NCI-H82 treated with DMSO at 0.1 percent for 48 hours (cell line): ENCODE measurements around the gene DPH3.

Experiments used
- DNase-seq: peaks from one replicate; lab custom pipeline; 2025; ENCODE audit not compliant: unreplicated experiment; lab: John Stamatoyannopoulos, UW

Gene DPH3

GRCh38 chr3:16257309-16257708 is 7.4 kb downstream of the DPH3 start:
- DNase-seq, result no peak

DNA sequence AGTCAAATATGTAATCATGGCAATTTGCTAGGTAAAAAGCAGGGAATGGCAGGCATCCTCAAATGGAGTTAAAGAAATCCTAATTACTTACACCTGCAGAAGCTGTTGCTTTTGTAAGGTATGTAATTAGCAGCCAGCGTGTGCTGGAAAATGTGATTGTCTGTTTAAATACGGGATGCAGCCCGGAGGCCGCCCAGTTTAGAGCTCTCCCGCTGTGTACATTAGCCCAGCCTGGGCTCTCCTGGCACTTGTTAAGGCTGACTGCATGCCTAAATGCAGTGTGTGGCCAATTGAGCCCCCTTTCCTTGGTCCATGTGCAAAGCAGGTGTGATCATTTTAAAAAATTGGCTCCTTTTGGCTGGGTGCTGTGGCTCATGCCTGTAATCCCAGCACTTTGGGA is 9.0 kb downstream of the DPH3 start:
- DNase-seq, result no peak

DNA sequence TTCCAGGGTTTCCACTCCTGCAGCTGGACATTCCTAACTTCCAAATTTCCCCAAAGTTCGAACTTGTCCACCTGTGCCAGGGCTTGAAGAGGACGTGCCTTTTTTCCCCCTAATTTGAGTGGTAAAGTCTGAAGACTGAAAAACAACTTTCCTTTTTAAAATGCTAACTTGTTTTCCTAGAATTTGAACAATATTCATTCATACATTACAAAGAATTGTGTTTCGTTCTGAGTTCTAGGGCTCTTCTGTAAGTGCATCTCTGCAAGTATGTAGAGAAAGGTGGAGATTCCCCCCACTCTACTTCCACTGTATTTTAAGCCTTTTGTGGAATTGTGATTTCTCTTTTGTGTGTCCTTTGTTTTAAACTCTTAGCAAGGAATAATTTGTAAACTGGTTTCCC is 9.4 kb downstream of the DPH3 start:
- no peak for DNase-seq

DNA sequence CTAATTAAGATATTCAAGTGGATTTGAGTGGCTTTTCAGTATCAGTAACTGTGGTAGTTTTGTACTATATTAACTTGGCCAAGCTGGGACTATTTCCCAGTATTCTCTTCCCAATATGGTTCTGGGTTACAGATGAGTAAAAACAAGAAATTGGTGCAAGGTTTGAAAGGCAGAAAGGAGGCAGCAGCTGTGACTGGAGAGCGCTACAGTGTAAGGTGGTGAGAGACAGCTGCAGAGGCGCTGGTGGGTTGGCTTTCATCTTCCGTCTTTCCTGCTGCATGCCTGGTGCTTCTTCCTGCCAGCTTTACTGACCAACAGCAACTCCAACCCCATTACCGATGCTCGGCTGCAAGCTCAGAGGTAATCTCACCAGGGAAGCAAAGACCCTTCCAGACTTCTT is 9.8 kb downstream of the DPH3 start:
- no peak for DNase-seq

GRCh38 chr3:16253601-16254000 is 11.1 kb downstream of the DPH3 start:
- no peak for DNase-seq

DNA sequence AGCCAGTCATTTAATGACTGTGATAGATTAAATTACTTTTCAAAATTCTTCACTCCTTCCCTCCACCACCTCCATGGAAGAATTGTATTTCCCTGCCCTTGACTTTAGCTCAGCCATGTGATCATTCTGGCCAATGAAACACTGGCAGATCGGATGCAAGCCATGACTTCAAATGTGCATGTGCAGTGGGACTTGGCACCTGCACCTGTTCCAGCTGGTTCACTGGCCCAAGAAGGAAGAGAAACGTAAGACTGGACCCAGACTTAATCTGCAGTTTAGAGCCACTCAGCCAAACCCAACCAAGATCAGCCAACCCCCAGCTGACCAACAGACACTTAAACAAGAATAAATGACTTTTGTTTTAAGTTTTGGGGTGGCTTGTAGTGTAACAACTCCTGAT is 11.8 kb downstream of the DPH3 start:
- DNase-seq, result no peak

DNA sequence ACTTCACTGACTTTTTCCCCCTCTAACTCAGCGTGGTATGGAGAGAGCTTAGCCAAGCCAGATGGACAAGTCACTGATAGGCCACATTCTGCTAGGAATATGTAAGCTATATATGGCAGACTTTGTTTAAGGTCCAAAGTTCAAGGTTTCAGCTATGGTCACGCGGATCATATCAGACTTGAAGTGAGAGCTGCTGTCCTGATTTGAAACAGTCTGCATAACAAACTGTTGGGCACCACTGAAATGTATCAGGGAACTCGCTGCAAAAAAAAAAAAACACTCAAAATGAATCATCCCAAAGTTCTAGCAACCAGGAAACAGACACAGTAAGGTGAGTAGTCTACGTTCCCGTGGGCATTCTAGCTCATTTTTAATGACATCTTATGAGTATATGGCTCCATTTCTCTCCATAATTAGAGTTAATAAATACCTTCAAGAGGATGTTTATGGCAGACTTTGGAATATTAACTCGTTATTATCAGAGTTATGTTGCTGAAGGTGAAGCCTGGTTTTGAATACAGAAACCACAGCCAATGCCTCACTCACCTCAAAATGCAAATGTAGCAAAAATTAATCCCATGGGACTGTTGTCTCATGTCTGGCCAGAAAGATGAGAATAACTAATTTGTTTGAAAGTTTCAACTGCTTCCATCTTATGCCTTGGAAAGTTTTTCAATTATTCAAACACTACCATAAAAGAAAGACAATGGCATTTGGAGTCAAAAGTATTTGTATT is 12.3 kb downstream of the DPH3 start:
- DNase-seq, result no peak

- no peak for DNase-seq
Observed at GRCh38 chr3:16251316-16252085, 13.2 kb downstream of the DPH3 start.

DNA sequence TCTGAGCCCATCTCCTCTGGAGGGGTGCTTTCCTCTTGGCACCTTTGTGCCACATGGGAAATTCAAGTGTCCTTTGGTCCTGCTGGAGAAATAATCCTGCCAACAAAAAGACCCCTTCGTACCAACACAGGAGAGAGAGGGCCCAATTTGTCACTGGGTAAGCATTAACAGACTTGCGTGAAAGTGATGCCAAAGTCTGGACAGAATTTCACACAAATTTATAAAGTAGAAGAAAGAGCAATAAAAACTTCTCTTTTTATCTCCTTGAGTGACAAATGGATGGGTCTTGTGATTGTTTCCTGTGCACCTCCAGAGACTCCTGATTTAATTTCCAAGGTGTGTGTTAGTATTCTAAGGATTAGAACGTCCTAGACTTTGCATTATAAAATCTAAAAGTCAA is 14.9 kb downstream of the DPH3 start:
- no peak for DNase-seq

- peak; percentile 14 for DNase-seq
Observed at GRCh38 chr3:16249336-16249735, 15.4 kb downstream of the DPH3 start.

DNA sequence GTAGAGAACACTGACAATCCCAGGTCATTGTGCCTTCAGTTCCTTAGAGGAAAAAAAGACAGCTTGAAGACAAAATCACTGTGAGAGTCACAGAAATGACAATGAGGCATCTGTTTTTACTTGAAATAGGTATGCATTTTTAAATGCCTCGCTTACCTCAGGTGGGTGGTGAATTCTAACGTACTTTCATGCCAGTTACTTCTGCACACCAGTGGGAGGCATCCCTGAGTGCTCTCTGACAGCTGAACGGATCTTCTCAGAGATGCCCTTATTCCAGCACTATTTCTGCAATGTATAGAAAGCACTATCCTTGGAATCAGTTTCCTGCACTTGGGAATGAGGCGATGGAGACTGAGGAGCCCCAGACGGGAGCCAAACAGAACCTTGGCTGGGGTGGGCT is 16.2 kb downstream of the DPH3 start:
- no peak for DNase-seq

- DNase-seq, result peak; percentile 51
Observed at GRCh38 chr3:16247282-16248061, 17.3 kb downstream of the DPH3 start.

- DNase-seq, result no peak
Observed at GRCh38 chr3:16245609-16246008, 19.1 kb downstream of the DPH3 start.

DNA sequence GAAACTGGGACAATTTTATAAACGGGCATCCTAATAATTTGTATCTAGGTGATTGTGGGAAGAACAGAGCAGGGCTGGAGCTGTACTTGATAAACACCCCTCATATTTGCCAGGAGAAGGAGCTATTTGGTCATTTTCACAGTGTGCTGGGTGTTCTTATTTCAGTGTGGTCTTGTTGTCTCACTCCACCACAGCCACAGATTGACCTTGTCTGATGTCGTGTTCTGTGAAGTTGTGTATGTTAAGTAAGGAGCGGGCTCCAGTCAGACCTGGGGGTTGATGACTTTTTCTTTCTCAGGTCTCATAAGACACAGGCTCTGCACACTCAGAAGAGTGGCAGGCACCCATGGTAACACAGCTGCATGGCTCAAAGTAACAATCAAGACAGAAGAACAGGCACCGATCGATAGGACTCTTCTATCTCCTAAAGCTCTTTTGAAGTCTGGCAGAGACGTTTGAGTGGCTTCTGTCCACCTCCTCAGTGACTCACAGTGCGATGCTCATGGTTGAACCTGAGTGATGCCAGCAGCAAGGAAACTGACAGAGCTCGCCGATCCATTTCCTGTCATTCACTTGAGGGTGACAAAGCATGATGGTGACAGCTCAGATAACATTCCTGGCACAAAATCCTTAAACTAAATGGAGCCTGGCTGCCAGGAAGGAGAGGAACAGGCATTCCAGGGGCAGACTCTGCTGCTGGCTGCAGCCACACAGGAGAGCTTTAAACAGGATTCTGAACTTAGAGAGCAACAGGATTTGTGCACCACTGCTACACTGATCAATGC is 20.8 kb downstream of the DPH3 start:
- DNase-seq, result no peak

DNA sequence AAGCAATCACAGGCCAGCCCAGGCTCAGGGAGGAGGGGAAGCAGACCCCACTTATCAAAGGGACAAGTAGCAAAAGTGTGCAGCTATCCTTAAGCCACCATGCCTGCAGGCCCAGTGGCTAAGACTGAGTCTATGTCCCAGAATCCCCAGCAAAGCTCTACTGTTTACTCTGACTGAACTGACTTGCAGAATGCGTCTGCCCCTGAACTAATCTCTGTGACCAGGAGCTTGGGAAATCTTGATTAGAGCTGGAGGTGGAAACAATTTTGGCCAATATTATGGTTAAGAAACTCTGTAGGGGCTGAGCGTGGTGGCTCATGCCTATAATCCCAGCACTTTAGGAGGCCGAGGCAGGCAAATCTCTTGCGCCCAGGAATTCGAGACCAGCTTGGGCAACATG is 22.6 kb downstream of the DPH3 start:
- no peak for DNase-seq

DNA sequence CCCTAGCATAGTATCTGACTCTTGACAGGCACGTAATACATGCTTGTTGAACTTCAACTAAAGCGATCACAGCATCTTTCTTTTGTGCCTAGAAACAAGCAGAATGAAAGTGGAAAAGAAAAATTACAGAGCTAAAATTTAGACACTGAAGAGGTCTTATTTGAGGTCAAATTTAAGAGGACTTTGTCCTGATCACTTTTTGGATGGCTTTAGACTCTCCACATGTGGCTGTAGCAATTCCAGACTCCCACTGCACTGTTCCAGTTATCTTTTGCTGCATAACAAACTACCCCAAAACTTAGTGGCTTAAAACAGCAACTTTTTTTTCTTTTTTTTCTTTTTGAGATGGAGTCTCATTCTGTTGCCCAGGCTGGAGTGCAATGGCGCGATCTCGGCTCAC is 23.5 kb downstream of the DPH3 start:
- DNase-seq, result no peak

GRCh38 chr3:16240229-16241023 is 24.3 kb downstream of the DPH3 start:
- peak; percentile 30 for DNase-seq

GRCh38 chr3:16239780-16240179 is 25.0 kb downstream of the DPH3 start:
- DNase-seq, result peak; percentile 89

DNA sequence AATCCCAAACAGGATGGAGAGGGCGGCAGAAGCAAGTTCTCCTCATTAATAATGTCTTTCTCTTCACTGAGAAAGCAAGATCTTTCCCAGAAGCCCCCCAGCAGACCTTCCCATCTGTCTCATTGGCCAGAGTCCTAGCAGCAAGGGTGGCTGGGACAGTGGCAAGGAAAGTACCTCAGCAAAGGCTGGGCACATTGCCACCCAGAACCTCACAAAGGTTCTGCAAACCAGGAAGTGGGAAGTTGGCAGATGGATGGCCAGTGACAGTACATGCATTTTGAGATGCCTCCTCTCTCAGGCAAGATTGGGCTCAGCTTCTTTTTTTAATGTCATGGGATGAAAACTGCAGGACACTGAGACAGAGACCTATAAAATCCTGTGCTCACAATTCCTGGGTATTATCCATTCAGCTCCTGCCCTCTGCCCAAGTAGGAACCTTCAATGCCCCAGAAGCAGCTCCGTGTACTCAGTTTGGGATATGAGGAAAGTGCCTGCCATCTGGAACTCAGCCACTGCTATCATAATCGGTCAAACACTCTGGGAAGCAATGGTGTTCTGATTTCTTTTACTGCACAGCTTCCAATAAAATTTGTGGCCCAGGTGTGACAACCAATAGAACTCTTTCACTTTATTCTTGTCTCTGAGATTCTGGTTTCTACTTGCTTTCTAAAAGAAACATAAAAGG is 25.5 kb downstream of the DPH3 start:
- peak; percentile 69 for DNase-seq
